Measurements from ENCODE around the gene UST.

UST gene

GRCh38 chr6:148760568-148761526 lies 14.0 kb downstream of the UST start:
- WGBS, 2 donors (ENCODE audit: extremely low coverage in 2 of 2, insufficient read length in 2 of 2, insufficient replicate concordance in 1 of 2), result no CpG with 5 or more reads among the region's 14 CpGs
- H3K79me1 ChIP-seq (ENCODE audit: low read depth, low read length), result no peaks in the 10 kb centered on the region
- no peak overlapping the region for H4K8ac ChIP-seq (ENCODE audit: low read depth, low read length)
- H2BK5ac ChIP-seq (ENCODE audit: low read length), result no peak overlapping the region
- H2BK120ac ChIP-seq (ENCODE audit: low read depth, low read length), result no peak overlapping the region
- H2BK12ac ChIP-seq (ENCODE audit: low read length), result no peak overlapping the region
- no peak overlapping the region for H3K14ac ChIP-seq (ENCODE audit: low read length)
- H3K36me3 ChIP-seq (replicated peaks in 1 of 2; ENCODE audit: control insufficient read depth in 2 of 2, insufficient read depth in 2 of 2, low read length in 2 of 2), result no peaks in the 10 kb centered on the region
- H3K9me3 ChIP-seq (replicated peaks in 1 of 2; ENCODE audit: control insufficient read depth in 2 of 2, insufficient read depth in 1 of 2, low read depth in 1 of 2, low read length in 2 of 2), result peaks cover 0 to 5% of the 10 kb centered on the region in 2 donors
- no peak overlapping the region for H3K9ac ChIP-seq (ENCODE audit: low read depth, low read length, poor library complexity)
- peak overlapping the region; percentile 72 for H2AFZ ChIP-seq (ENCODE audit: low read length)
- peaks cover 18 to 34% of the 10 kb centered on the region in 2 donors for H3K4me1 ChIP-seq (ENCODE audit: control insufficient read depth in 2 of 2, insufficient read depth in 1 of 2, low read depth in 1 of 2, low read length in 2 of 2)
- DNase-seq (ENCODE audit: low spot score), result peak; percentile 20
- H2BK15ac ChIP-seq (ENCODE audit: low read length), result no peak overlapping the region
- no peak overlapping the region for H3K4me3 ChIP-seq (ENCODE audit: low read length in 2 of 2)
- H3K18ac ChIP-seq (ENCODE audit: low read length), result peak overlapping the region; percentile 0
- H3K23ac ChIP-seq (ENCODE audit: low read depth, low read length, poor library complexity), result no peak overlapping the region
- H4K91ac ChIP-seq (ENCODE audit: low read depth, low read length, poor library complexity), result no peak overlapping the region
- H2AK5ac ChIP-seq (ENCODE audit: low read depth, low read length), result peak overlapping the region; percentile 58
- peaks cover 0 to 2% (median 0%) of the 10 kb centered on the region in 3 experiments for H3K27me3 ChIP-seq (ENCODE audit: control insufficient read depth in 3 of 3, insufficient read depth in 3 of 3, low read depth in 1 of 3, low read length in 3 of 3)
- H3K4ac ChIP-seq (ENCODE audit: low read length), result no peak overlapping the region
- no peak overlapping the region for H3K4me2 ChIP-seq (ENCODE audit: insufficient read depth, low read length, poor library complexity, severe bottlenecking)
- peak overlapping the region; percentile 34 for H3K27ac ChIP-seq (replicated peaks; ENCODE audit: low read length)

GRCh38 chr6:148761527-148762011 lies 14.7 kb downstream of the UST start:
- H3K9ac ChIP-seq (ENCODE audit: low read depth, low read length, poor library complexity), result no peak overlapping the region
- no peak overlapping the region for H2BK120ac ChIP-seq (ENCODE audit: low read depth, low read length)
- H2BK15ac ChIP-seq (ENCODE audit: low read length), result no peak overlapping the region
- no peak overlapping the region for H4K8ac ChIP-seq (ENCODE audit: low read depth, low read length)
- H2BK5ac ChIP-seq (ENCODE audit: low read length), result no peak overlapping the region
- H3K4ac ChIP-seq (ENCODE audit: low read length), result no peak overlapping the region
- H3K4me3 ChIP-seq (ENCODE audit: low read length in 2 of 2), result no peak overlapping the region
- no peak overlapping the region for H3K27ac ChIP-seq (replicated peaks; ENCODE audit: low read length)
- H2AFZ ChIP-seq (ENCODE audit: low read length), result no peak overlapping the region
- H3K9me3 ChIP-seq (replicated peaks in 1 of 2; ENCODE audit: control insufficient read depth in 2 of 2, insufficient read depth in 1 of 2, low read depth in 1 of 2, low read length in 2 of 2), result peaks cover 0 to 5% of the 10 kb centered on the region in 2 donors
- WGBS, 2 donors (ENCODE audit: extremely low coverage in 2 of 2, insufficient read length in 2 of 2, insufficient replicate concordance in 1 of 2), result no CpG with 5 or more reads among the region's 8 CpGs
- no peaks in the 10 kb centered on the region for H3K36me3 ChIP-seq (replicated peaks in 1 of 2; ENCODE audit: control insufficient read depth in 2 of 2, insufficient read depth in 2 of 2, low read length in 2 of 2)
- peak overlapping the region; percentile 80 for H3K18ac ChIP-seq (ENCODE audit: low read length)
- DNase-seq (ENCODE audit: low spot score), result no peak
- H3K27me3 ChIP-seq (ENCODE audit: control insufficient read depth in 3 of 3, insufficient read depth in 3 of 3, low read depth in 1 of 3, low read length in 3 of 3), result peaks cover 0 to 2% (median 0%) of the 10 kb centered on the region in 3 experiments
- peaks cover 18 to 34% of the 10 kb centered on the region in 2 donors for H3K4me1 ChIP-seq (ENCODE audit: control insufficient read depth in 2 of 2, insufficient read depth in 1 of 2, low read depth in 1 of 2, low read length in 2 of 2)
- H2AK5ac ChIP-seq (ENCODE audit: low read depth, low read length), result peak overlapping the region; percentile 68
- no peak overlapping the region for H3K4me2 ChIP-seq (ENCODE audit: insufficient read depth, low read length, poor library complexity, severe bottlenecking)
- H3K23ac ChIP-seq (ENCODE audit: low read depth, low read length, poor library complexity), result peak overlapping the region; percentile 75
- H2BK12ac ChIP-seq (ENCODE audit: low read length), result no peak overlapping the region
- no peak overlapping the region for H4K91ac ChIP-seq (ENCODE audit: low read depth, low read length, poor library complexity)
- H3K14ac ChIP-seq (ENCODE audit: low read length), result no peak overlapping the region
- H3K79me1 ChIP-seq (ENCODE audit: low read depth, low read length), result no peaks in the 10 kb centered on the region

- Histone ChIP-seq H4K8ac (ENCODE audit: low read depth, low read length) (no peak overlapping the region), H3K14ac (ENCODE audit: low read length) (no peak overlapping the region), H2AK5ac (ENCODE audit: low read depth, low read length) (no peak overlapping the region), H3K18ac (ENCODE audit: low read length) (no peak overlapping the region), H2BK120ac (ENCODE audit: low read depth, low read length) (no peak overlapping the region), H2BK15ac (ENCODE audit: low read length) (no peak overlapping the region), H3K23ac (ENCODE audit: low read depth, low read length, poor library complexity) (no peak overlapping the region), H3K36me3 (replicated peaks in 1 of 2; ENCODE audit: control insufficient read depth in 2 of 2, insufficient read depth in 2 of 2, low read length in 2 of 2) (no peaks in the 10 kb centered on the region), H3K27me3 (ENCODE audit: control insufficient read depth in 3 of 3, insufficient read depth in 3 of 3, low read depth in 1 of 3, low read length in 3 of 3) (peaks cover 0 to 2% (median 0%) of the 10 kb centered on the region in 3 experiments), H3K4me3 (ENCODE audit: low read length in 2 of 2) (no peak overlapping the region), H2AFZ (ENCODE audit: low read length) (no peak overlapping the region), H2BK12ac (ENCODE audit: low read length) (no peak overlapping the region), H3K4me2 (ENCODE audit: insufficient read depth, low read length, poor library complexity, severe bottlenecking) (no peak overlapping the region), H3K79me1 (ENCODE audit: low read depth, low read length) (no peaks in the 10 kb centered on the region), H3K4ac (ENCODE audit: low read length) (no peak overlapping the region), H3K9ac (ENCODE audit: low read depth, low read length, poor library complexity) (no peak overlapping the region), H3K4me1 (ENCODE audit: control insufficient read depth in 2 of 2, insufficient read depth in 1 of 2, low read depth in 1 of 2, low read length in 2 of 2) (peaks cover 18 to 34% of the 10 kb centered on the region in 2 donors), H3K9me3 (replicated peaks in 1 of 2; ENCODE audit: control insufficient read depth in 2 of 2, insufficient read depth in 1 of 2, low read depth in 1 of 2, low read length in 2 of 2) (peaks cover 0 to 5% of the 10 kb centered on the region in 2 donors), H3K27ac (replicated peaks; ENCODE audit: low read length) (no peak overlapping the region), H4K91ac (ENCODE audit: low read depth, low read length, poor library complexity) (no peak overlapping the region), H2BK5ac (ENCODE audit: low read length) (no peak overlapping the region)
- no peak for DNase-seq (ENCODE audit: low spot score)
- WGBS, 2 donors (ENCODE audit: extremely low coverage in 2 of 2, insufficient read length in 2 of 2, insufficient replicate concordance in 1 of 2), result no CpG with 5 or more reads among the region's 1 CpG
These were observed 15.4 kb downstream of the UST start for GRCh38 chr6:148762231-148762630.
